Measurements from ENCODE around the gene MYMK.

DNA sequence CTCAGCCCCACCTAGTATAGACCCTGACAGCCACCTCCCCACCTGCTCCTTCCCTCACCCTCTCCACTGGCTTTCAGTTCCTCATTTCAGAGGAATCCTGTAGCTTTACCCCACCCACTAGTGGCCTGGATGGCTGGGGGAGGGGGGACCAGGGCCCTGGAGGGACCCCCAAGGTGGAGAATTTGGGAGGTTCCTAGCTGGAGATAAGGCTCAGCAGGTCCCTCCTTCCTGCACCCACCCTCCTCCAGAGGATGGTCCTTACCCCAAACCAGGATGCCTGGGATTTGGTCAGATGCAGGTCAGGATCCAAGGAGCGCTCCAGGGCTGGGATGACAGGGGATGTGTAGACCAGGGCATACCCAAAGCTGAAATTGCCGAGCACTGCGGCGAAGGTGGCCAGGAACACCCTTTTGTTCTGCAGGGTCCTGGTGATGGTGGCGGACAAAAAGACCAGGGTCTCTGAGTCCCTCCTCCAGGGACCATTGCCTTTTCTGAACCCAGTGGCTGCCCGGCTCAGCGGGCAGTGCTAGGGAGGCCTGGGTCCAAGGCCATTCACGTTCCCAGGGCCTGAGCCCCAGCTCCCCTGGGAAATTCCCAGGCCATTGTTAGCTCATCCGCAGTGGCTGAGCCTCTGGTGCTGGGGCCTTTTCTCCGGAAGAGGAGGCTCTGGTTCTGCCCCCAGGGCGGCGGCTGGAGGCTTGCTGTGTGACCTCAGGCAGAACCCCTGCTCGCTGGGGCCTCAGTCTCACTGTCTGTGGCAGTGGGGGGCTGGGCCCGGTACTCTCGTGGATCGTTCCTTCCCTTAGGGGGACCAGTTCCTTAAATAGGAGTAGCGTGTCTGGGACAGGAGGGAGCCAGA lies 46.5 kb downstream of the MYMK start:
- TF ChIP-seq, protein P1, sequence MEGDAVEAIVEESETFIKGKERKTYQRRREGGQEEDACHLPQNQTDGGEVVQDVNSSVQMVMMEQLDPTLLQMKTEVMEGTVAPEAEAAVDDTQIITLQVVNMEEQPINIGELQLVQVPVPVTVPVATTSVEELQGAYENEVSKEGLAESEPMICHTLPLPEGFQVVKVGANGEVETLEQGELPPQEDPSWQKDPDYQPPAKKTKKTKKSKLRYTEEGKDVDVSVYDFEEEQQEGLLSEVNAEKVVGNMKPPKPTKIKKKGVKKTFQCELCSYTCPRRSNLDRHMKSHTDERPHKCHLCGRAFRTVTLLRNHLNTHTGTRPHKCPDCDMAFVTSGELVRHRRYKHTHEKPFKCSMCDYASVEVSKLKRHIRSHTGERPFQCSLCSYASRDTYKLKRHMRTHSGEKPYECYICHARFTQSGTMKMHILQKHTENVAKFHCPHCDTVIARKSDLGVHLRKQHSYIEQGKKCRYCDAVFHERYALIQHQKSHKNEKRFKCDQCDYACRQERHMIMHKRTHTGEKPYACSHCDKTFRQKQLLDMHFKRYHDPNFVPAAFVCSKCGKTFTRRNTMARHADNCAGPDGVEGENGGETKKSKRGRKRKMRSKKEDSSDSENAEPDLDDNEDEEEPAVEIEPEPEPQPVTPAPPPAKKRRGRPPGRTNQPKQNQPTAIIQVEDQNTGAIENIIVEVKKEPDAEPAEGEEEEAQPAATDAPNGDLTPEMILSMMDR (IDR thresholded peaks at IDR 0.05 in 8 of 11, conservative IDR thresholded peaks at IDR 0.05 in 3 of 11), result no peak
- TF ChIP-seq POLR2A (IDR thresholded peaks at IDR 0.05), result no peak

All from spleen (tissue), 7 donors.